Hepatocyte (in vitro differentiated cells): ENCODE data around the gene SMG7.

ENCODE experiments used
- EZH2 ChIP-seq: fragments of 200-600 bp; sonication (generic); IDR thresholded peaks from 2 replicates; pipeline ENCODE4 v1.6.1; 2016; ENCODE audit warnings: antibody characterized with exemption, mild to moderate bottlenecking, borderline replicate concordance
- TF ChIP-seq, protein P1 (sequence below): fragments of 200-600 bp; sonication (generic); IDR thresholded peaks from 2 replicates; pipeline ENCODE4 v1.5.1; 2016; ENCODE audit warnings: antibody characterized with exemption, mild to moderate bottlenecking; ENCODE audit not compliant: poor library complexity

DNA sequence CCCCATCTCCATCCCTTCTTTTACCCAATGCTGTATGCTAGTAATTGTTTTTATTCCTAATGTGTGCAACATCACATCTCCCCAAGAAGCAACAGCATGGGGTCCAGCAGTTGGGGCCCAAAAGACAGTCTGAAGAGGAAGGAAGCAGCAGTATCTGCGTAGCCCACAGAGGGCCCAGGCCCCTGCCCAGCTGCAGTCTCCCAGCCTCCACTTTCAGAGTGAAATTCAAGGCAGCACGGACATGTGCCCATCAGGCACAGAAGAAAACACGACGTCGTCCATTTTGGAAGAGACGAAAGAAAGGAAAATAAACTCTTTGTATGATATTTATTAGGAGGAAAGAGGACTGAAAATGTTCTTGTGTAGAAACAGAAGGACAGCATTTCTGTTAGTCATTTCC is 80.6 kb downstream of the SMG7 start:
- TF ChIP-seq, protein P1, sequence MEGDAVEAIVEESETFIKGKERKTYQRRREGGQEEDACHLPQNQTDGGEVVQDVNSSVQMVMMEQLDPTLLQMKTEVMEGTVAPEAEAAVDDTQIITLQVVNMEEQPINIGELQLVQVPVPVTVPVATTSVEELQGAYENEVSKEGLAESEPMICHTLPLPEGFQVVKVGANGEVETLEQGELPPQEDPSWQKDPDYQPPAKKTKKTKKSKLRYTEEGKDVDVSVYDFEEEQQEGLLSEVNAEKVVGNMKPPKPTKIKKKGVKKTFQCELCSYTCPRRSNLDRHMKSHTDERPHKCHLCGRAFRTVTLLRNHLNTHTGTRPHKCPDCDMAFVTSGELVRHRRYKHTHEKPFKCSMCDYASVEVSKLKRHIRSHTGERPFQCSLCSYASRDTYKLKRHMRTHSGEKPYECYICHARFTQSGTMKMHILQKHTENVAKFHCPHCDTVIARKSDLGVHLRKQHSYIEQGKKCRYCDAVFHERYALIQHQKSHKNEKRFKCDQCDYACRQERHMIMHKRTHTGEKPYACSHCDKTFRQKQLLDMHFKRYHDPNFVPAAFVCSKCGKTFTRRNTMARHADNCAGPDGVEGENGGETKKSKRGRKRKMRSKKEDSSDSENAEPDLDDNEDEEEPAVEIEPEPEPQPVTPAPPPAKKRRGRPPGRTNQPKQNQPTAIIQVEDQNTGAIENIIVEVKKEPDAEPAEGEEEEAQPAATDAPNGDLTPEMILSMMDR, result no peak
- no peak for TF ChIP-seq EZH2
